Measurements from ENCODE around the gene MARK3.

DNA sequence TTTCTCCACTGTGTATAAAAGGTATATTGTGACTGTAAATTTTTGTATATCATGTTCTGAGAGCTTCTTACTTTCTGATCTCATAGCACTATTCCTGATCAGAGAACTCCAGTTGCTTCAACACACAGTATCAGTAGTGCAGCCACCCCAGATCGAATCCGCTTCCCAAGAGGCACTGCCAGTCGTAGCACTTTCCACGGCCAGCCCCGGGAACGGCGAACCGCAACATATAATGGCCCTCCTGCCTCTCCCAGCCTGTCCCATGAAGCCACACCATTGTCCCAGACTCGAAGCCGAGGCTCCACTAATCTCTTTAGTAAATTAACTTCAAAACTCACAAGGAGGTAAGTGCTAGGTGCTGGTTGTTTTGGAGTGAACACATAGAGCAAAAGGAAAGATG lies 106.5 kb downstream of the MARK3 start:
- TF ChIP-seq CTCF (IDR thresholded peaks at IDR 0.05) = no peak
- no peak for TF ChIP-seq POLR2A (IDR thresholded peaks at IDR 0.05)
